SW 1271 (cell line): ENCODE results near the gene PLCB1.
"Not testable (repeated sequence)": the region's sequence is repeated elsewhere in the genome, so short reads cannot be mapped to it uniquely, and the experiment has no call there.

Experiments
- DNase-seq, 2 experiments: peaks; one replicate each; lab custom pipeline; 2025; lab: John Stamatoyannopoulos, UW

PLCB1 gene

DNA sequence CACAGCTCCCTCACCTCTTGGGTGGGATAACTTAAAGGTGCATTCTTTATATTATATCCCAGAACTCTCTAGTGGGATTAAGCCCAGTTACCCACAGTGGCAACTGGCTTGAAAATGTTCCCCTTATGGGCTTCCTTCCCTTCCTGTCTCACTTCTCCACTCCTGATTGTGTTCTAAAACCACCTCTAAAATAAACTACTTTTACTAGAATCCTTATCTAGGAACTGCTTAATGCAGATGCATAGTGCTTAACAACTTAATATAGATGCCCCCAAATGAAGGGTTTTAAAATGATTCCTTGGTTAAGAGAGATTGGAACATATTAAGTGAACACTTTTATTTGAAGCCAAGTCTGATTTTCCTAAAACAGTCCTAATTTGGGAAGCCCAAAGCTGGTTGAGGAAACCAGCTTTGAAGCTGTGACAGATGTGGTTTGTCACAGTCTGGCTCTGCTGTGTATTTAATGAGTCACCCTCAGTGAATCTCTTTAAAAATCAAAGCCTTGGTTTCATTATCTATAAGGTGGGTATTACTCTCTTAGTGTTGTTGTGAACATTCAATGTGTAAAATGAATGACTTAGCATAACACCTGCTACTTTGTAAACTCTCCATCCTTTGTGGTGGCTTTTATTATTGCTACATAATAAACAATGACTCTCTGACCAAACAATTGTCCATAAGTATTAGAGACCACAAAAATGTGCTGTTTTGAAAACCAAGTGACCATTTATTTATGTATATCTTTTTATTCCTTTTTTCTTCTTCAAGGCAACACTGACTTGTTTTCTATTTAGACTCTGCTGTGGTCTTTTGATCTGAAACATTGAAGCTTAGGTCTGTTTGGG lies 24.4 kb downstream of the PLCB1 start:
- DNase-seq = no peak

DNA sequence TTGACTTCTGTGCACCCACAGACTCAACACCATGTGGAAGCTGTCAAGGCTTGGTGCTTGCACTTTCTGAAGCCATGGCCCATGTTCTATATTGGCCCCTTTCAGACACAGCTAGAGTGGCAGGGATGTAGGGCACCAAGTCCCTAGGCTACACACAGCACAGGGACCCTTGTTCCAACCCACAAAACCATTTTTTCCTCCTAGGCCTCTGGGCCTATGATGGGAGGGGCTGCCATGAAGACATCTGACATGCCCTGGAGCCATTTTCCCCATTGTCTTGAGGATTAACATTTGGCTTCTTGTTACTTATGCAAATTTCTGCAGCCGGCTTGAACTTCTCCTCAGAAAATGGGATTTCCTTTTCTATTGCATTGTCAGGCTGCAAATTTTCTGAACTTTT lies 27.2 kb downstream of the PLCB1 start:
- DNase-seq = not testable (repeated sequence)

DNA sequence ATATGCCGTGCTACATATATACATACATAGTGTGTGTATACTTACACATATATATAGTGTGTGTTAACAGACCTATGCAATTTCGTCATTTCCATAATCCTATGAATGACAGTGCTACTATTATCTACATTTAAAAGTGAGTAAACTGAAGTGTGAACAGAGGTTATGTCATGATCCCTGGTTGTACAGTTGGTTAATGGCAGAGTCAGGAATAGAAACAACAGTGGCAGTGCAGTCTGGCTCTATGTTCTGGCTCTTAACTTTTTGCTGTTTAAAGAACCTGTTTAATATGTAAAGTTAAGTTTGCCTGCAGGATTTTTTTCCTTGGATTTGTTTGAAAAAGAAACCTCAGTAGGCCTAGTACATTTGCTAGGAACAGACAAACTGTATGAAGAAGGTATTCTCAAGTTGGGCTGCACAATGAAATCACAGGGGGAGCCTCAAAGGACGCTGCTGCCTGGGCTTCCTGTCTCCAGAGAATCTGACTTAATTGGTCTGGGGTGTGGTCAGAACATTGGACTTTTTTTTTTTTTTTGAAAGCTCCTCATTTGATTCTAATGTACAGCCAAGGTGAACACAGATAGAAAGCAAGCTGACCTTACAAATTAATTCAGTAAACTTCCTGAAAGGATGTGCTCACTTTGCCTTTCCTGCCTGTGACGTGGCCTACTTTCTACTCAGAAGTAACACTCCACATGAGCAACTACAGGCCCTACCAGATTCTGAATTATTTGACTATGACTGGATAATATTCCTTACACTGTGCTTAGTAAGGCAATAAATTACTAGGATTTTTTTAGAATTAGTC lies 29.4 kb downstream of the PLCB1 start:
- DNase-seq = no peak

DNA sequence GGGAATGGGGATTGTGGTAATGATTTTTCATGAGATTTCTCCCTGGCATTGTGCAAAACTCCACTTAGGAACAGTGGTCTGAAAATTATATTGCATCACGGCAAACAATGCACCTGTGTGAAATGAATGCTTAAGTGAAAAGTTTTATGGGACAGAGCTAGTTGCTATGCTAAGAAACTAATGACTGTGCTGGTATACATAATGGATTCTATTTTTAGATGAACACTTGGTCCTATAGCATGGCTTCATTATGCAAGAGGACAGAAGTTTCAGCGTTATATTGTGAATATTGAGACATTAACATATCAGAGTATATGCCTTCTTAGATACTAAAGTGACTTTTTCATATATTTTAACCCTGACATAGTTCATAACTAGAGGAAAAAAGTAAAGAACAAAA lies 30.5 kb downstream of the PLCB1 start:
- no peak for DNase-seq

GRCh38 chr20:8163543-8163942 lies 31.5 kb downstream of the PLCB1 start:
- no peak for DNase-seq

- DNase-seq = no peak
Measured at GRCh38 chr20:8166730-8167129, 34.7 kb downstream of the PLCB1 start.

DNA sequence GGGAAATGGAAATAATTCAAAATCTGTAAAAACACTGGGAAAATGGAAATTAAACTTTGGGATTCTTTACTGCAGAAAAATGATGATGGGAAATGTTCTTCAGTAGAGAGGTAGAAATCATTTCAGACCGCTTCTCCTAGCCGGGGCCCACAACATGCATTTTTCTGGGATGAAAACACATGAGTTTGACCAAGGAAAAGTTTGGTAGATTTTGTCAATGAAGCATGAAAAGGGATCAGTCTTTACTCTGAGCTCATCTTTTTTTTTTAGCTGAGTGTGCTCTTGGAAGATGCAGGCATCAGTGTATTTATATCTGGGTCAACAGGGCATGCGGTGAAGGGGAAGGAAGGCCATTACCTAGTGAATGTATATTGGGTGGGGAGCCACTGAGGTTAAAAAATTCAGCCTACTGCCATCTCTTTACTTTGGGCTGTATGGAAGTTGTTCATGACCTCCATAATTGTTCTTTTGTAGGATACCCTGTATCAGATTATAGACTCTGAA lies 36.8 kb downstream of the PLCB1 start:
- no peak for DNase-seq

GRCh38 chr20:8170921-8171320 lies 38.9 kb downstream of the PLCB1 start:
- DNase-seq = no peak

DNA sequence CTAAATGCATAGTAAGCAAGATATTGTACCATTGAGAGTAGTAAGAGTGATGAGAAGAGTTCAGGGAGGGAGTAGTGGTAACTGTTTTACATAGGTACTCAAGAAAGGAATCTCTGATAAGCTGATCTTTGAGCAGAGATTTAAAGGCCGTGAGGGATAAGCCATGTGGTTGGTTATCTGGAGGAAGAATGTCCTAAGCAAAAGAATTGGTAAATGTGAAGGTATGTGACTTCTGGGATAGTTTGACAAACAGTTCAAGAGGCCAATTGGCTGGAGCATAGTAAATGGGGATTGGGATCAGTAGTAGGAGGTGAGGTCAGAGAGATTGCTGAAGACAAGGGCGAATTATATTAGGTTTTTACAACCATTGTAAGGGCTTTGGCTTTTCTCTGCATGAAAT lies 40.1 kb downstream of the PLCB1 start:
- DNase-seq = no peak

GRCh38 chr20:8175741-8176675 lies 43.9 kb downstream of the PLCB1 start:
- DNase-seq = no peak

DNA sequence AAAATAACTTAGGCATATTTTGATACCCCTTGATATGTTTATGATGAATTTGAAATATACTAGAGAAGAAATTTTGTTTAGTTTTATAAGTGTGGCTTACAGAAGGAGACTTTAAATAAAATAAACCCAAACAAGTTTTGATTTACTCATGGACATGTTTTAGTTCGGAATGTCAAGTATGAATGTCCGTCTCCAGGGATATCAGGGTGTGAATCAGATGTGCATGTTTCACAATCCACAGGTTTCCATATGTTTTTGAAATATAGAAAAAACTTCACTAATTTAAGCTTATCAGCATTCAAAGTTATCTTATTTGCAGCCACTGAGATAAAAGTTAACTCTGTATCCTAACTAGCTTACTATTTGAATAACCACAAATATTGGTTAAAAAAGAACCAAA lies 51.5 kb downstream of the PLCB1 start:
- no peak for DNase-seq

- DNase-seq = no peak
Measured at GRCh38 chr20:8187740-8188139, 55.7 kb downstream of the PLCB1 start.

GRCh38 chr20:8190043-8190880 lies 58.2 kb downstream of the PLCB1 start:
- DNase-seq = no peak

DNA sequence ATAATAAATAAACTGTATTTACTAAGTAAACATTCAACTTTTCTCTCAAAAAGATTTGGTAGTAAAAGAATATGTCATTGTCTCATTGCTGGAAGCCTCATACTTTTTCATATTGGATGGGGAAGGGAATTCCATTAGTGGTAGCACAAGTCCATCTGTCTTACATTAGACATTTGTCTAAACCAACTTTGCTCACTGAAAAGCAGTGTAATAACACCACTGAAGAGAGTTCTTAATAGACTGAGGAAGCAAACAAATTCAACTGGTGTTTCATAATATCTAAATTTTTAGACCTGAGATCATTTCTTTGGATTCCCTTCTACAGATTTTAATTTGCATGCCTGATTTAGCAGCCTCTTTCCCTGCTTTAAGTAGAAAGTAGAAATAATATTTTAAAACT lies 62.7 kb downstream of the PLCB1 start:
- DNase-seq = no peak

- no peak for DNase-seq
Measured at GRCh38 chr20:8196096-8196495, 64.0 kb downstream of the PLCB1 start.

- DNase-seq = no peak
Measured at GRCh38 chr20:8200220-8200619, 68.2 kb downstream of the PLCB1 start.

GRCh38 chr20:8203366-8203765 lies 71.3 kb downstream of the PLCB1 start:
- DNase-seq = no peak

DNA sequence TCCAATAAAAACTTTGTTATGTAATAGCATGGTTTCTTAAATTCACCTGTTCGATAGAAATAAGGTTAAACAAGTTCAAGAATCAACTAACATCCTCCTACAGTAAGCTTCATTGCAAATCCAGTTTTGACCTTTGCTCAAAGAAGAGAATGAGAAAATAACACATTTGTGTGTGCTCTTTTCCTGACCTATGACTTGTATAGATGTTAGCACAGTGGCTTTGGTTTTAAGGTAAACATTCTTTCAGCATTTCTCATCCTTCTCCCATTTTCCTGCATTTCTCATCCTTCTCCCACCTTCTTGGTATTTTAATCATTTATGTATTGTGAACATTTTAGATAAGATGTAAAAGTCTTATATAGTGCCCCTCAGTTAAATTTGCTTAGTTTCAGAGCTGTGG lies 73.9 kb downstream of the PLCB1 start:
- DNase-seq = no peak

GRCh38 chr20:8208226-8208625 lies 76.2 kb downstream of the PLCB1 start:
- no peak for DNase-seq

DNA sequence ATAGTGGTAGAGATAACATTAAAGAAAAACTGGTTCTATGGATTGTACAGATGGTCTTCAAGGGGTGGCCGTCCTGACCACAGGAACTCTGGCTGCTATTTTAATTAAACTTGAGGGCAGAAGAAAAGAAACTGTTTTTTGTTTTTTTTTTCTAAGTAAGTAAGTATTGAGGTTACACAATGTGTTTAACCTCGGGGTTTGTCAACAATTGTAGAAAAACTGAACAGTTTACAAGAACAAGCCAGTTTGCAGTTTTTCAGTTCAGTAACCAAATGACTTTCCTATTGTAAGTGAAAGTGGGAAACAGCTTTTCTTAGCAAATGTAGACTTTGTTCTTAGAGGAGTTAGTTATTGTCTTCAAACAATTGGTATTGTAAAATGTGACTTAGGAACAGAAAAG lies 77.0 kb downstream of the PLCB1 start:
- DNase-seq = no peak

DNA sequence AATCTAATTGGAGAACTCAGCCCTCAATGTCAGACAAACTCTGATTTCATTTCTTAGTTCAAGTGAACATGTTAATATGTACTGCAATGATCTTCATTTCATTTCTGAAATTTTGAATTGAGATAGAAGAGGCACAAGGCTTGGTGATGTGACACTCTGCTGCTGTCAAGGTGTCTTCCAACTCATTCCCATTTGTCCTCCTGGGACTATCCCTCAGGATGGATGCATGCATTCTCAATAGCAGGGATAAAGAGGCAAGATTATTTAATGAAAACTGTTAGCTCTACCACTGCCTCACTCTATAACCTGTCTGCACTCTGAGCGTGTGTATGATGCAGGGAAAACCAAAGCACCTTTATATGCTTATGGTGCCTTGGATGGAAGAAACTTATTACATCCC lies 78.7 kb downstream of the PLCB1 start:
- no peak for DNase-seq
